ENCODE measurements around the gene INTS2.
A peak's percentile ranks its signal among the peaks of the same experiment; 100 is the strongest.
"Not testable (repeated sequence)": the region's sequence is repeated elsewhere in the genome, so short reads cannot be mapped to it uniquely, and the experiment has no call there.

The INTS2 gene

GRCh38 chr17:61885865-61886264, 41.9 kb downstream of the INTS2 start:
- DNase-seq: not testable (repeated sequence)

- DNase-seq: no peak
Measured at GRCh38 chr17:61884864-61885263, 42.9 kb downstream of the INTS2 start.

GRCh38 chr17:61880589-61881102, 47.1 kb downstream of the INTS2 start:
- DNase-seq: no peak

DNA sequence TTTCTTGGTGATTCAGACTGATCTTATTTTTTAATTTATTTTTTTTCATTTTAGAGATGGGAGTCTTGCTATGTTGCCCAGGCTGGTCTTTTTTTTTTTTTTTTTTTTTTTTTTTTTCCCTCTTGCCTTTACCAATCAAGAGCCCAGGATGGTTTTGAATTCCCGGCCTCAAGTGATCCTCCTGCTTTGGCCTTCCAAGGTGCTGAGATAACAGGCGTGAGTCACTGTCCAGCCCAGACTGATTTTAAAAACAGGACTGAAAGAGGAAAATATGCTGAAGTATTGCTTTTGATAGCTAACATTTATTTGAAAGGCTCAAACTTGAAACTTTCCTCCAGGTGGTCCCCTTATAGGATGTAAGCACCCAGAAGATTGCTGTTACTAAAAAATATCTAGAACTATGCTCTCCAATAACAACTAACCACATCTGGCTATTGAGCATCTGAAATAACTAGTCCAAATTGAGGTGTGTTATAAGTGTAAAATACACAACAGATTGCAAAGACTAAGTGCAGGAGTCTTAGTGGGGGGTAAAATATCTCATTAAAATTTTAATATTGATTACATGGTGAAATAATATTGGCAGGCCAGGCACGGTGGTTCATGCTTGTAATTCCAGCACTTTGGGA, 48.7 kb downstream of the INTS2 start:
- no peak for DNase-seq

GRCh38 chr17:61878520-61878919, 49.3 kb downstream of the INTS2 start:
- DNase-seq: no peak

DNA sequence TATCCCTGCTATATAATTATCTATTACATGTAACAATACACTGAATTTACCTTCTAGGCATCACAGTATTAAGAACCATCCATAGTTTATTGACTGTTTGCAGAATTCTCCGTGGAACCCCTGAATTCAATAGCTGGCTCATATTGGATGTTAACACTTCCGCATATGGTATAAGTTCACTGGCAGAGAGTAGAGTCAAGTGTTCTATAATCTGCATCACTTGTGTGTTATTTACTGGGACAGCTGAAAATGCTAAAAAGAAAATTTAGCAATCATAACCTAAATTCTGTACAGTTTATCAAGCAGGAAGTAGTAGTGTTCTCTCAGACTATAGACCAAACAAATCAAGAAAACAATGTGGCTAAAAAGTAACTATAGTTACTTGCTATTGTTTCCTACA, 49.9 kb downstream of the INTS2 start:
- DNase-seq: no peak

- DNase-seq: no peak
Measured at GRCh38 chr17:61875804-61876203, 52.0 kb downstream of the INTS2 start.

DNA sequence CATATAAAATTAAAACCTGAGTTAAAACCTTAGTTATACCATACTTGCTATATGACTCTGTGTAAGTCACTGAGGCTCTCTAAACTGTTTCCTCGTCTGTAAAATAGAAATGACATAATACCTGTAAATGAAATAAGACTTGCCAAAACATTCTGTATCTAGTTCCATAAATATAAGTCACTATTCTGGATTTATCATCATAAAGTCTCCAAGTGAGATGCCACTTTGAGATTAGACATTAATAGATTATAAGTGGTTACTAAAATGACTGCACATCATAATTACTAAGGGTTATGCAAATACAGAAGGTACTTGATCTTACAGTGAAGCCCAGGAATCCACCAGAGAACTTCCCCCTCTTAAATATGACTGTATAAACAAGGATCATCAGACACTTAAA, 52.5 kb downstream of the INTS2 start:
- no peak for DNase-seq

DNA sequence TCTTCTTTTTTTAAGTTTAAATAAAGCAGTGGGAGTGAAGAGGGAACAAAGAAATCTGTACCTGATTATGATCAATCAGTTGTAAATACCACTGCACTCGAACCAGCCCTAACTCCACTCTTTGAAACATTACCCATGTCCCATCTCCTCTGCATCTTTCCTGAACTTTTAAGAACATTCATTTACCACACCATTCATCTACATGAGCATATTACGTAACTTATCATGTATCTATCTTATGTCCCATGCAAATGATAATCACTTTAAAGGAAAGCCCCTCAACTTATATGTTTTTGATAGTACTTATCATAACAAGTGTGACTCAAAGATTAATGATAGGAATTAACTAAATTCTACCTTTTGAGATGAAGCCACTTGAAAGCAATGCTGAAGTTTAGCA, 53.7 kb downstream of the INTS2 start:
- DNase-seq: no peak

- no peak for DNase-seq
Measured at GRCh38 chr17:61872099-61872498, 55.7 kb downstream of the INTS2 start.

DNA sequence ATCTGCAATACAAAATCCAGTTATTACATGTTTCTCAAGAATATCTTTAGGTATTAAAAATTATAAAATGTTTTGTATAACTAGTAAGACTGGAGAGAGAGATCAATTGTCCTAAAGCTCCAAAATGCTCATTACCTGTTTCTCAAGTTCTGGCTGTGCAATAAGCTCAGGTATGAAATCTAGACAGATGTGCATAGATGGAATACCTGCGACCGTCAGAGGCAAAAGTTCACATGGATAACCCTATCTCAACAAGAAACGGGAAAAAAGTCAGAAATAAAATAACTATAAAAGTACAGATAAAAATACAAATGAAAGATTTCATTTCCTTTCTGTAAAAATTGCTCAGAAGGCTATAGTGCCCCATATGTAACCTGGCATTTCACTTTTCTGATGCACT, 58.6 kb downstream of the INTS2 start:
- DNase-seq: no peak

- no peak for DNase-seq
Measured at GRCh38 chr17:61868074-61868473, 59.7 kb downstream of the INTS2 start.

- DNase-seq: no peak
Measured at GRCh38 chr17:61867033-61867432, 60.7 kb downstream of the INTS2 start.

- DNase-seq: no peak
Measured at GRCh38 chr17:61863801-61864126, 64.0 kb downstream of the INTS2 start.

DNA sequence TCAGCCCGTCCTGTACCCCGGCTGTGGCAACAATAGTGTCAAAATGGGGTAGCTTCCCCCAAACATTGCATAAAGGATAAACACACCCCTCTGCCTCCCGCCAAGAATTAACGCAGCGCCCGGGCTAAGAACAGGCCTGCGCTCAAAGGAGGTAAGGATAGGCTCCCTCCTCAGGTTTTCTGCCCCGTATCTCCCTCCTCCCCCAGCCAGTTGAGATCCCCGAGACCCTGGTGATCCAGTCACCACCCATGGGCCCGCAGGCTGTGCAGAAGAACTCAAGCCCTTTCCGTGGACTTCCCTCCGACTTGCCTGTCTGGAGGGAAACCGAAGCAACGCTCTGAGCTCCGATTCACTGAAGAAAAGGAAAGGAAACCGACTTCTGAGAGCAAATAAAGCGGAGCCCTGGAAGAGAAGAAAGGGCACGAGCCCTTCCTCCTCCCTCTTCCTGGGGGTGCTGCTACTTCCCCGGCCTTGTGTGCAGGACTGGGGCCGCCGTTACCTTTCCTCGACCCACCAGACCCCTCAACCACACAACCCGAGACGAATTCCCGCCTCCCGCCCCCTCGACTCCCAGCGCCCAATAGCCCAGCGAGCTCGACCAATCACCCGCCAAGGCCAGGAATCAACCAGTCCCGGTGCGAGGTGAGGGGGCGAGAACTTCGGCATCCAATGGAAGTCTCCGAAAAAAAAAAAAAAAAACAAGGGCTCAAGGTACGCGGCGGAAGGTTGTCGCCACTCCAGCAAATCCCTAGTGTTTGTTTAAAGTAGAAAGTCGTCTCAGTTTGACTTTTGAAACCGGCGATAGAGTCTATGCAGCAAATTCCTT, 64.6 kb downstream of the INTS2 start, which contains the start of gene BRIP1:
BRIP1 (minus strand) TSS at position 554 of the 826 bp plus-strand sequence. CDS start 1,989 bp downstream, outside the sequence.
- DNase-seq: peak; percentile 92 to 94

DNA sequence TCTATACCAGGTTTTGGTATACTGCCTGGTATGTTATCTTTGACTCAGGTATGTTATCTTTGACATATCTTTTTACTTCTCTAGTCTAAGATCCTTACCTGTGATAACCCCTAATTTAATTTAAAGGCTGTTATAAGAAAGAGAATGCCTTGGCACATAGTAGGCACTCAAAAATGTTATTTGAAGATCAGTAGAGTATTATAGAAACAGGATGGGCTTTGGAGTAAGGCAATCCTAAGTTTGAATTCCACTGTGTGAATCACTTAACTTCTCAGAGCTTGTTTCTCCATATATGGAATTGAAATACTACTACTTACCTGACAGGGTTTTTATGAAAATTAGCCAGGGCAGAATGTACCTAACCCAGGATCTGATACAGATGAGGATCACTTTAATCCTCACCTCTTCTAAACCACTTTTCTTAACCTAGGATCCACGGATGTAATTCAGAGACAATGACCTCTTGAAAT, 65.6 kb downstream of the INTS2 start:
- no peak for DNase-seq

DNA sequence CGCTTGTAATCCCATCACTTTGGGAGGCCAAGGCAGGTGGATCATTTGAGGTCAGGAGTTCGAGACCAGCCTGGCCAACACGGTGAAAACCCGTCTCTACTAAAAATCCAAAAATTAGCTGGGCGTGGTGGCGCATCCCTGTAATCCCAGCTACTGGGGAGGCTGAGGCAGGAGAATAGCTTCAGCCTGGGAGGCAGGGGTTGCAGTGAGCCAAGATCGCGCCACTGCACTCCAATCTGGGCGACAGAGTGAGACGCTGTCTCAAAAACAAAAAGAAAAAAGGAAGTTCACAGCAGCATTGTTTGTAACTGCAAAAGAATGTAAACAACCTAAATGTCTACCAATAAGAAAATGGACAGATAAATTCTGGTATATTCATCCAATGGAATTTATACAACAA, 67.4 kb downstream of the INTS2 start:
- not testable (repeated sequence) for DNase-seq

- DNase-seq: no peak
Measured at GRCh38 chr17:61856035-61856434, 71.7 kb downstream of the INTS2 start.

GRCh38 chr17:61852857-61853256, 74.9 kb downstream of the INTS2 start:
- no peak for DNase-seq

GRCh38 chr17:61849674-61850073, 78.1 kb downstream of the INTS2 start:
- DNase-seq: no peak

DNA sequence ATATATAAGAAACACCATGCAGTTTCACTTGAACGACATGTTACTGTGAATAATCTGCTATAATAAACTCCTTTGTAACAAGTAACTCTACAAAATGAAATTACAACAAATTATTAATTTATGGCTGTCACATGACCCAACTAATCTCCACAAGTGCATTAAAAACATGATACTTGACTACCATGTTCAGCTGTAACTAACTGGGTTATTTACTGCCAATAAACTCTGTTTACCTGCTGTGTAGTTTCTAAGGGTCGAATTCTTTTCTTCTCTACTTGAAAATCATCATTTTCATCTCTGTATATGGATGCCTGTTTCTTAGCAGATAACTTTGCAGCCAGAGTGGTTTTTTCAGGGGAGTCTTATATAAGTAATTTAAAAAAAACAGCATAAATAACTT, 78.9 kb downstream of the INTS2 start:
- no peak for DNase-seq

DNA sequence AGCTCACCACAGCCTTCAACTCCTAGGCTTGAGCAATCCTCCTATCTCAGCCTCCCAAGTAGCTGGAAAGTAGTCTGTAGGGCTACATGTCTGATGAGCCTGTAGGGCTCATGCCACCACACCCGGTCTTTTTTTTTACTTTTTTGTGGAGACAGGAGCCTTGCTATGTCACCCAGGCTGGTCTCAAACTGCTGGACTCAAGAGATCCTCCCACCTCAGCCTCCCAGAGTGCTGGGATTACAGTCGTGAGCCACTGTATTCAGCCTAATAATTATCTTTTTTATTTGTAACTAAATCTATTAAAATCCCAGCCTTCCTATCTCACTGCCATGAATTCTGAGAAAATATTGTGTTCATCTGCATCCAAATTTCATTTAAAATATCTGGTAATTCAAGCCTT, 79.5 kb downstream of the INTS2 start:
- no peak for DNase-seq

DNA sequence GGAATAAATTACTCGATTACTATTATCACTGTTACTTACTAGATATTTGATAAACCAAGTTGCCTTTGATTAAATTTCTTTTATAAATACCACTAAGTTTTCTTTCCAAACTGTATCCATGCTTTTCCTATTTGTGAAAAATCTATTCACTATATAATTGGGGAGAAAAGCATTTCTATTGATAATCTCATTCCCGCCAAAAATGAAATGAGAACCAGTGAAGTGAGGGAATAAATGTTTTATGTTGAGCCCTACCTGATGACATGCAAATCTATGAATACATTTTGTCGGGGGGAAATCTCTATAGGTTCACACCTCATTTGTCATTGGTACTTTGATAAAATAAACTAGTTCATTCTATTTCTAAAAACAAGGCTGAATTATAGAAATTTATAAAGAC, 80.1 kb downstream of the INTS2 start:
- DNase-seq: no peak

DNA sequence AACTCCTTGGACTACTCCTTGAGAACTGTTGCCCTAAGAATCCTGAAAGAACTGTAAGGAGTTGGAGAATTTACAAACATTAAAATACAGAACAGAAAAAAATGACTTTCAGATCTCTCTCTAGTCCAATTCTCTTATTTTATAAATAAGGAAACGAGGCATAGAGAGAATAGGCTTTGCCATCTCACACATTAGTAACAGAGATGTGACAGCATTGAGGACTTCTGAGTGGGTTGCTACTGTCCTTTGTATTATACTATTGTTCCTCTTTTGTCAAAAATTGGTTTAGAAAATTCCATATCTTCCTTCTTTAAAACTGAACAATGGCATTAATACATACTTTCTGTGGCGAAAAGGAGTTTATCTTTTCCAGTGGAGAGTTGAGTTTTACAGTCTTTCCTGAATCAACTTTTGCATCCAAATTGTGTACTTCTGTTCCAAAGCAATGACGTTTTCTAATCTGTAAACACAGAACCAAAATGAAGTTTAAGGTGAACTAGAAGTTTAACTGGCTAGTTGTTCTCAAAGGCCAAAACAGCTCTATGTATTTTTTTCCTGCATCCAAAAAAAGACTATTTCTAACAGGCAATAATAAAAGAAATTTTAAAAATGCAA, 80.9 kb downstream of the INTS2 start:
- DNase-seq: no peak

Data from activated T-cell treated with anti-CD3 and anti-CD28 coated beads, Interleukin-2, amount 50 U/mL, for 48 hours (primary cell).